GM19240 (cell line): Measurements from ENCODE around the gene SCART1.
"Not testable (repeated sequence)": the region's sequence is repeated elsewhere in the genome, so short reads cannot be mapped to it uniquely, and the experiment has no call there.

ENCODE experiments used
- DNase-seq: peaks from one replicate; pipeline ENCODE4 v3.0.0; 2011; ENCODE audit warnings: low spot score; ENCODE audit not compliant: insufficient read length

SCART1 gene

DNA sequence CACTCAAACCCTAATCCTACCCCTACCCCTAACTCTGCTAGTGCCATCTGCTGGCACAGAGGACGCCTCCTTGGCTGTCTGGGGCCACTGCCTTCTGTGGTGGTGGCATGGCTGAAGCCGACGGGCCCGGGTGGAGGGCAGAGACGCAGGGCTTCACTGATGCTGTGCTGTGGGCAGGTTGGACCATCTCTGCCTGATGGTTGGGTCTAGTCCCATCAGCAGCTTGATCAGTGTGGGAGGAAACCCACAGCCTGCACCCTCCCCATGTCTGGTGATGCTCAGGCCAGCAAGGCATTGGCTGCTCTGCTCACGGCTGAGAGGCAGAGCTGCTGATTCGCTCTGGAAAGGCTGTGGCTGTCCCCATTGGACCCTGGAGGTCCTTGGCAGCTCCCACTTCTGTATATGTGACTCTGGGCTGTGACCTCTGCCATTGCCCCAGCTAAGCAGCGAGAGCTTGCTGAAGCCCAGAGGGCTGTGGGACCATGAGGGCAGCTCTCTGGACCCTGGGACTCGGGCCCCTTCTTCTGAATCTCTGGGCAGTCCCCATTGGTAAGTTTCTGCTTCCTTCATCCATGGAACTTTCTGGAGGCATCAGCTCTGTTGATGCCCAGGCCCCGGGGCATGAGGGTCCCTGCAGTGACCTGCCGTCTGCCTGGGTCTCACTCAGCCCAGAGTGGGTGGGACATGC, at the start of gene SCART1:
SCART1 (plus strand) TSS at position 430 of the 688 bp plus-strand sequence; CDS start at position 483, 53 bp downstream.
- DNase-seq = no peak

DNA sequence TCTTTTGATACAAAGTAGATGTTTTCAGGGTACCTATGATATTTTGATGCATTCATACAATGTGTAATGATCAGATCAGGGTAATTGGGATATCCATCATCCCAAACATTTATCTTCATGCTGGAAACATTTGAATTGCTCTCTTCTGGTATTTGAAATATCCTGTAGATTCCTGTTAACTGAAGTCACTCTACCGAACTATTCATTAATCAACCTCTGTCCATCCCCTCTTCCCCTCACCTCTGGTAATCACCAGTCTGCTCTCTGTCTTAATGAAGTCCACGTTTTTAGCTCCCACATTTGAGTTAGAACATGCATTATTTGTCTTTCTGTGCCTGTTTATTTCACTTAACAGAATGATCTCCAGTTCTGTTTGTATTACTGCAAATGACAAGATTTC, 48.5 kb upstream of the SCART1 start:
- no peak for DNase-seq

DNA sequence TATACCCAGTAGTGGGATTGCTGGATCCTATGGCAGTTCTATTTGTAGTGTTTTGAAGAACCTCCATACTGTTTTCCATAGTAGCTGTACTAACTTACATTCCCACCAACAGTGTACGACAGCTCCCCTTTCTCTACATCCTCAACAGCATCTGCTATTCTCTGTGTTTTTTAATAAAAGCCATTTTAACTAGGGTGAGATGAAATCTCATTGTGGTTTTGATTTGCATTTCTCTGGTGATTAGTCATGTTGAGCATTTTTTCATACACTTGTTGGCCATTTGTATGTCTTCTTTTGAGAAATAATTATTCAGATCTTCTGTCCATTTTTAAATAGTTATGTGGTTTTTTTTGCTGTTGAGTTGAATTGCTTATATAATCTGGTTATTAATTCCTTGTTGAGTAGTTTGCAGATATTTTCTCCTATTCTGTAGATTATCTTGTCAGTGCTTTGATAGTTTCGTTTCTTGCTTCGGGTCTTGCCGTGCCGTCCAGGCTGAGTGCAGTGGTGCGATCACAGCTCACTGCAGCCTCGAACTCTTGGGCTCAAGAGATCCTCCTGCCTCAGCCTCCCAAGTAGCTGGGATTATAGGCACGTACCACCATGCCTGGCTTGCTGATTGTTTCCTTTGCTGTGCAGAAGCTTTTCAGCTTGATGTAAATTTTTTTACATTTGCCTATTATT, 47.8 kb upstream of the SCART1 start:
- no peak for DNase-seq

DNA sequence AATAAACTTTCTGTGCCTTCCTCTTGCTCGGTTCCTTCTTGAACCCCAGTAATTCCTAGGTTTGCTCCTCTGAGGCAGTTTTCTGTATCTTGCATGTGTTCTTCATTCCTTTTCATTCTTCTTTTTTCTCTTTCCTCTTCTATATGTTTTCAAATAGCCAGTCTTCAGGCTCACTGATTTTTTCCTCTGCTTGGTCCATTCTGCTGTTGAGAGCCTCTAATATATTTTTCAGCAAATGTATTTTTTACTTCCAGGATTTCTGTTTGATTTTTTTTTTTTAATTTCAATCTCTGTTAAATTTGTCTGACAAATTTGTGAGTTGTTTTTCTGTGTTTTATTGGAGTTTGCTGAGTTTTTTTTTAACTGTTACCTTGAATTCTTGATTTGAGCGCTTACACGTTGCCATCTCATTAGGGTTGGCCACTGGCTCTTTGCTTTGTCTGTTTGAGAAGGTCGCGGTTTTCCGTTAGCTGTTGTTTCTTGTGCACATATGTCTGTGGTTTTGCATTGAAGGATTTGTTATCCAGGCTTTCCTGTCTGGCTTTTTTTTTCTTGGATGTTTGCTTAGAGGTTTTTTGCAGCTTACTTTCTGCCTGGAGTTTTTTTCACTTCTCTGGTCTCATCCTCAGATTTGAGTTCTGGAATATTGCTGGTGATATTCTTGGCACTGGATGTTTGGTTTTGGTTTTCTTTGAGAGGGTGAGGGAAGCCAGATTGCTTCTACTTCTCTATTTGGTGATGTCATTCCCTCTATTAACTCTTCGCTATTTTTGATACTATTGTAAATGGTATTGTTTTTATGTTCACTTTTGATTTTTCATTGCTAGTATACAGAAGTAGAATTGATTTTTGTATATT, 42.0 kb upstream of the SCART1 start:
- no peak for DNase-seq

DNA sequence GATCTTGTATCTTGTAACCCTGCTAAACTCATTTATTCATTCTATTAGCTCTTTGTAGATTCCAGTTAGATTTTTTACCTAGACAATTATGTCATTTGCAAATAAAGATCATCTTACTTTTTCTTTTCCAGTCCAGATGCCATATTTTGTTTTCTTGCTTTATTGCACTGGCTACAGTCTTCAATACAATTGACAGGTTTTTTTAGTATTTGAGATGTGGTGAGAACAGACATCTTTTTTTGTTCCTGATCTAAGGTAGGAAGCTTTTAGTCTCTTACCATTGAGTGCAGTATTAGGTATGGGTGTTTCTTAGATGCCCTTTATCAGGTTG, 41.4 kb upstream of the SCART1 start:
- no peak for DNase-seq

DNA sequence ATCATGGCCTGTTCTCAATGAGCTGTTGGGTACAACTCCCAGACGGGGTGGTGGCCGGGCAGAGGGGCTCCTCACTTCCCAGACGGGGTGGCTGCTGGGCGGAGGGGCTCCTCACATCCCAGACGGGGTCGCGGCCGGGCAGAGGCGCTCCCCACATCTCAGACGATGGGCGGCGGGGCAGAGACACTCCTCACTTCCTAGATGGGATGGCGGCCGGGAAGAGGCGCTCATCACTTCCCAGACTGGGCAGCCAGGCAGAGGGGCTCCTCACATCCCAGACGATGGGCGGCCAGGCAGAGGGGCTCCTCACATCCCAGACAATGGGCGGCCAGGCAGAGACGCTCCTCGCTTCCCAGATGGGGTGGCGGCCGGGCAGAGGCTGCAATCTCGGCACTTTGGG, 39.3 kb upstream of the SCART1 start:
- not testable (repeated sequence) for DNase-seq

DNA sequence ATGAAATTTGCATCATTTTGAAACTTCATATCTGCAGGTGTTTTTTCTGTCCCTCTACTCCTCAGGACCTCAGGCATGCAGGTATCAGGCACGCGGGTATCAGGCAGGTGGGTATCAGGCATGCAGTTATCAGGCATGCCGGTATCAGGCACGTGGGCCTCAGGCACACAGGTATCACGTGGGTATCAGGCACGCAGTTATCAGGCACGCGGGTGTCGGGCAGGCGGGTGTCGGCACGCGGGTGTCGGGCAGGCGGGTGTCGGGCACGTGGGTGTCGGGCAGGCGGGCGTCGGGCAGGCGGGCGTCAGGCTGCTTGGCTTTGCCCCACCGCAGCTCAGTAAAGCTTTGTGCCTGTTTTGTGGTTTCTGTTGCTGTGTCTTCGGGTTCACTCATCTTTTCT, 38.0 kb upstream of the SCART1 start:
- no peak for DNase-seq

DNA sequence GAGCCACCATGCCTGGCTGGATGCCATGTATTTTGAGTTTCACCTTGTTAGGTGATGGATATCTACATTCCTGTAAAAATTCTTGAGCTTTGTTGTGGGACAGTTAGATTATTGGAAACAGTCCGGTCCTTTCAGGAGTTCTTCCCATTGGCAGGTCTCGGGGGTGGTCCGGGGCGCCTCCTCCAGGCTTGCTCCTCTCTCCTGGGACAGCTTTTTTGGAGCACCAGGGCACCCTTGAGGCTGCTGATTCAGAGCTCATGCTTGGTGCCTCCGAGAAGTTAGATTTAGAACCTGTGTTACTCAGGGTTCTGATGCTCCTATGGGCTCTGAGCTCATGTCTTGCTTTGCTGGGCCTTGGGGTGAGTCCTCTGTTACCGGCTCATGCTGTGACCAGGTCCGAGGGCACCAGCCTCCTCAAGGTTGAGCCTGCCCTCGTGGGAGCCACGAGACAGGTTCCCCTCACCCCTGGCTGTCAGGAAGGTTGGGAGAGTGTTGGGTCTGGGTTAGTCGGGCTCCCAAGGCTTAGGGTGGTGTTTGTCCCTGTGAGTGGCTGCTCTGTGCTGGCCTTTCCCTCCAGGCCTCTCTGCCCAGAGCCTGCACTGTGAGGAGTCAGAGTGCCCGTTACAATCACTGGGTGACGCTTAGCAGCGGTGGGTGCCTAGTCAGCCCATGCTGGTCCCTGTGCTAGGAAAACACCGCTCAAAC, 35.3 kb upstream of the SCART1 start:
- no peak for DNase-seq

DNA sequence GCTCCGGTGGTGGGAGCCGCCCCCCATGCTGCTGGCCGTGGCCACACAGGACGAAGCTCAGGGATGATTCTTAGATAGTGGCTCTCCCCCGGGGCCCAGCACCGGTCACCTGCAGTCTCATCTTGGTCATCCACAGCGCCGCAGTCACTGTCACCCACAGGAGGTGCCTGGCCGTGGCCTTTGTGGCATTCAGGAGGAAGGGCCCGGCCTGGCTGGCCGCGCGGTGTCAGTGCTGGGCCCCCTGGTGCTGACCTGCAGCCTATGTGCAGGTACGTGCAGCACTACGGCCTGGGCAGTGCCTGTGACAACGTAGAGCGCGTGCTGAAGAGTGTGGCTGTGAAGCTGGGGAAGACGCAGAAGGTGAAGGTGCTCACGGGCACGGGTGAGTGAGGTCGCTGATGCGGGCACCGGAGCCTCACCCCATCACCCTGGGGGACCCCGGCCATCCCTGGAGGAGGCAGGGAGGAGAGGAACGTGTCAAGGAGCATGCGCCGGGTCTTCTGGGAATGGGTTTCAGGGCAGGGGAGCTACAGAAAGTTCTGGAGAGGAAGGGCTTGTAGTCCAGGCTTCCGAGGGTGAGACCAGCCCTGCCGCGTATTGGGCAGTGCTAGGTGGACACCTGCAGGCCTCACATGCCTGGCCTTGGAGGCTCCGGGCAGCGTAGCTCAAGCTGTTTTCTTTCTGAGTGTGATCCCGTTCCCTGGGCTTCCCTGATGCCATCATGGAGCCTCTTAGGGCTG, 34.4 kb upstream of the SCART1 start:
- DNase-seq = no peak

DNA sequence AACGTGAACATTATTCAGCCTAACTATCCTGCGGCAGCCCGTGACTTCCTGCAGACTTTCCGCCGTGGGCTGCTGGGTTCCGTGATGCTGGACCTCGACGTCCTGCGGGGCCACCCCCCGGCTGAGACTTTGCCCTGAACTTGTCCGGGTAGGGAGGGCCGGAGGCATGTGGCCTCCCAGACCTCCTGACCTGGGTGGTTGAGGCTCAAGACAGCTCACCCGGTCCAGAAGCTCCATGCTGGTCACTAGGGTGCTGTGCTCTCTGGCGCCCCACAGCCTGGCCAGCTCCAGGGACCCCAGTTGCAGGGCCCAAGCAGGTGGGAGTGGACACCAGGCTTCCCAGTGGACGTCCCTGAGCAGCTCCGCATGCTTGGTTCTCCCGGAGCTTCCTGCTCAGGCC, 33.7 kb upstream of the SCART1 start:
- no peak for DNase-seq

DNA sequence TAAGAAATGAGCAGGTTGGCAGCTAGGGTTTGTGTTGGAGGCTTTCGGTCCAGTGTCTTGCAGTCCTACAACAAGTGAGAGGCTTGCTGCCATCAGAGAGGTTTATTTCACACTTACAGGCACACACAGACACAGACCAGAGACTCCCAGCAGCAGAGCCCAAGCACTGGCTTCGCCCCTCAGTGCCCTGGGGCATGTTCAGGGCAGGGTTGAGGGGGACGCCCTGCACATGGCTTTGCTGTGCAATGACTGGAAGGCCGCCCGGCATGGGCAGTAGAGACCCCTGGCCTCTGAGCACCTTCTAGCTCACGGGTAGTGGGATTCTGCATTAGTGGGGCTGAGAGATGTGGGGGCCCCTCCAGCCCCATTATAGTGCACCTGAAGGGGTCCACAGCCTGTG, 33.2 kb upstream of the SCART1 start:
- no peak for DNase-seq

DNA sequence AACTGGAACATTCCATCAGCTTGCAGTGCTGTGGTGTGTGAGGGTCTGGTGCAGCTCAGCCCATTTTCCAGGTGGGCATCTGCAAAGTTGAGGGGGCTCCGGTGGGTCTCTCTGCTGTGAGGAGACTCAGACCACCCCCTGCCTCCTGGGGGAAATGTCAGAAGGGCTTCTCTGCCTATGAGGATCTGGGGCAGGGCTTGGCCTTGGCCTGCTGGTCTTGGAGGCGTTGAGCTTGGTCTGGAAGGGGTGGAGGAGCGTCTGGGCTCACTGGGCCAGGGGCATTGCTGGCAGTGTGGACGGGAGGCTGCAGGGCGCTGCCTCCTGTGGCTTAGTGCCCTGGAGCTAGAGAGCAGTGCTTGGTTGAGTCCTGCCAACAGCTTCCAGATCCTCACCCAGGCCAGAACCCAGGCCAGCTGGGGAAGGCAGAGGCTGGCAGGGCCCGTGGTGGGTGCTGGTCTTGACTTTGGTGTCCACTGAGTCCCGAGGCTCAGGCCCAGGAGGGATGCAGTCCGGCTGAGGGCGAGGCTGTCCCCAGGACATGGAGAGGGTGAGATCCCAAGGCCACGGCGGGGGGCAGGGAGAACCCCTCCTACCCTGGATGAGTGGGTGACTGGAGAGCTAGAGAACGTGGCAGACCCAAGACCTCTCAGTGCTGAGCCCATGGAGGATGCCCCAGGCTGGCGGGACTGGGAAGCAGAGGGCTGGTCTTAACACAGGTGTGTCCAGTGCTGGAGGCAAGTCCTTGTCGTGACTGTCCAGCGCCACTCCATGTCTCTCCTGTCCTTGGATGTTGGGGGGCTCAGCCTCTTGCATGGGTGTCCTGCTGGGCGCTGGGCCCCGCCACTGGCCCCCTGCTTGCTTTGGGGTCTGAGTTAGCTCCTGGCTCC, 32.2 kb upstream of the SCART1 start:
- no peak for DNase-seq

DNA sequence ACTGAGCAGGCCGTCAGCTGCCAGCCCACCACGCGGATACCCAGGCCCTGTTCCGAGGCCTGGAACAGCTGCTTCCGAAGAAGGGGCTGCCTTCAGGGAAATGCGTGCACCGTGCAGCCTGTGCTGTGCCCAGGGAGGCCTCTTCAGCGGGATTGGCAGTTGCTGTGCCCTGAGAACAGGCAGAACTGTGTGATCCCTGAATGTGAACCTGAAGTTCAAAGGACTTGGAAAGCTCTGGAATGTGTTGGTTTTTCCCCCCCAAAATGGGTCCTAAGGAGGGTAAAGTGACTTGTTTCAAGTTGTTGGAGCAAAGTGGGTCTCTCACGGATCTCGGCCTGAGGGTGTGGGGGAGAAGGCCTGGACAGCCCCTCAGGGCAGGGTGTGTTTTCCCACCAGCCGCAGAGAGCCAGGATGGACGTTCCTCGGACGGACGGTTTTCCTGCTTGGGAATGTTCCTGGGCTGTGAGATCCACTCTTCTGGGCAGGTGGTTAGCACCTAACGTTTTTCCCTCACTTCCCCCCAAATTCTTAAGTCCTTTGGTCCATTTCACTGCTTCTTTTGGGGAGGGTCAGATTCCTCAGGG, 31.4 kb upstream of the SCART1 start:
- DNase-seq = no peak

DNA sequence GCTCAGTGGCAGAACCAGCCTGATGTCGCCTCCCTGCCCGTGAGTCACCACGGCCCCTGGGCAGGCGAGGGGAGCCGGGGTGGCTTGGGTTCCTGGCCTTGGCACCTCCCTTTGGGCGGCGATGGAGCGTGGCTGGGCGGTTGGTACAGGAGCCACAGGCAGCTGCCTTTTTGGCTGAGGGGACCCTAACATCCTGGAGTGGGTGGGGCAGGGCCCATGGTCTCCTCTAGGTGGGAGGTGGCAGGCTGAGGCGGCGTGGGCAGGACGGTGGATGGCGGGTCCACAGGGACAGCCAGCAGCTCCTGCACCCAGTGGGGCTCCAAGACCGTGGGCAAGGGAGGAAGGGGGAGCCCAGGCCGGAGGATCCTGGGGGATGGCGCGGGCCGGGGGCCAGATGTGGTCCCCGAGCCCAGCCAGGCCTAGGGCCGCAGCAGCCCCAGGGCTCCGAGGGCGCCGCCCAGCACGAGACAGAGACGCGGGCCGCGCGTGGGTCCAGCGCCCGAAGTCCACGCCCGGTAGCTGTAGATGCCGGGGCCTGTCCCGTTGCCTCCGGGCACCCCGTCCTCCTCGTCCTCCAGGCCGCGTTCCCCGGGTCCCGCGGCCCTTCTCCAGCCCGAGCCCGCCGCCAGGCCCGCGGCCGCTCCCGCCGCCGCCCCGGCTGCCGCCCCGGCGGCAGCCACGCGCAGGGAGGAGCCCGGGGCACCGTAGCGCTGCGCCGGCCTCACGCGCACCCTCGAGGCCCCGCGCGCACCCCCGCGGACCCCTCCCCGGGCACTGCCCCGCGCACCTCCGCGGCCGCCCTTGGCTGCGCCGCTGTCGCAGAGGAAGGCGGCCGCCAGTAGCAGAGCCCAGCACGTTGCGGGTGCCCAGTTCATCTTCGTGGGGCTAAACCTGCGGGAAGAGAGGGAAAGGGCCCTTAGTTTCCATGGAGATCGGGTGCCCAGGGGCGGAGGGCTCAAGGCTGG, 30.7 kb upstream of the SCART1 start:
- DNase-seq = no peak

DNA sequence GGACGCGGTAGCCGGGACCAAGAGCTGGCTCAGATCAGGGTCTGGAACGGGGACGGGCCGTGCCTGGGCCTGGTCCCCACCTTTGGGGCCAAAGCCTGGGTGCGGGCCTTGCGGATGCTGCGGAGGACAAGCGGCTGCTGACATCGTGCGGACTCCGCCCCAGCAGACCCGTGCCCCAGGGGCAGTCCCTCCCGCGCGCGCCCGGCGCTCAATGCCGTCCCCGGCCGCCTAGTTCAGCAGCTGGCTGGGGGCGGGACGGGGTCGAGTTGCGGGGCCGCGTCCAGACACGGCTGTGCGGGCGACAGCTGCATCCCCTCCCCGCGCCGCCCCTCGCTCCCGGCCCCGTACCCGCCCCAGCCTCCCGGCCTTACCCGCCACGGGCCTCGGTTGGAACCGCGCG, 29.6 kb upstream of the SCART1 start:
- not testable (repeated sequence) for DNase-seq

DNA sequence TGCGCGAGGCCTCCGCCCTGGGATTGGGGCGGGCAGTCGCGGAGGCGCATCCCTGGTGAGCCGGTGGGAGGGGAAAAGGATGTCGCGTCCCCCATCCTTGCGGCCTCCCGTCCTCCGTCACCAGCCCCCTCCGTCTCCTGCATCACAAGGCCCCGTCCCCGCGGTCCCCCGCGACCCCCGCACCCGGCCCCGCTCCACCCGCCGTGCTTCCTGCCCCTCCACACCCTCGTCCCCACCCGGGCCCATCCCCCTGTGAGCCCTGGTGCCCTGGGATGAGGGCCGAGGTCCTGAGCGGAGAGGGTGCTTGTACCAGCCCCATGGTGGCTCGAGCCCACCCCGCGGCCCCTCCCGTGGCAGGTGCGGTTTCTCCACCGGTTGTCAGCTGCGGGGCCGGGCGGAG, 29.1 kb upstream of the SCART1 start, which contains the start of gene SPRN:
SPRN (minus strand) TSS at position 25 of the 400 bp plus-strand sequence. CDS start 944 bp downstream, outside the sequence.
- not testable (repeated sequence) for DNase-seq

DNA sequence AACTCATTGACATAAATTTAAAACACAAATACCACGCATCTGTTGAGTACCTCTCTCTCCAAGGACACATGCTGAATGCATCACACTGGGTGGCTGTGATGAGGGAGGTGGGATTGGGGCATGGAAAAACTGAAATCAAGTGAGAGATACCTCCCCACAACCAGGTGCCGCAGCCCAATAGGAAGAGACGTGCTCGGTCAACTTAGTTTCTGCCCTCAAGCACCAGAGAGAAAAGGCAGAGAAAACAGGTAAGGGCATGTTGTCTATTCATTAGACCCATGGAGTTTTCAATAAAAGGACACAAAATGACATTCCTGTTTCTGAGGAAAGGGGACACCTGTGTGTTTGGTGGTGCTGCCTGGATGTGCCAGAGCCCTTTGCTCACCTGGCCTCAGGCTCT, 24.2 kb upstream of the SCART1 start:
- DNase-seq = not testable (repeated sequence)

DNA sequence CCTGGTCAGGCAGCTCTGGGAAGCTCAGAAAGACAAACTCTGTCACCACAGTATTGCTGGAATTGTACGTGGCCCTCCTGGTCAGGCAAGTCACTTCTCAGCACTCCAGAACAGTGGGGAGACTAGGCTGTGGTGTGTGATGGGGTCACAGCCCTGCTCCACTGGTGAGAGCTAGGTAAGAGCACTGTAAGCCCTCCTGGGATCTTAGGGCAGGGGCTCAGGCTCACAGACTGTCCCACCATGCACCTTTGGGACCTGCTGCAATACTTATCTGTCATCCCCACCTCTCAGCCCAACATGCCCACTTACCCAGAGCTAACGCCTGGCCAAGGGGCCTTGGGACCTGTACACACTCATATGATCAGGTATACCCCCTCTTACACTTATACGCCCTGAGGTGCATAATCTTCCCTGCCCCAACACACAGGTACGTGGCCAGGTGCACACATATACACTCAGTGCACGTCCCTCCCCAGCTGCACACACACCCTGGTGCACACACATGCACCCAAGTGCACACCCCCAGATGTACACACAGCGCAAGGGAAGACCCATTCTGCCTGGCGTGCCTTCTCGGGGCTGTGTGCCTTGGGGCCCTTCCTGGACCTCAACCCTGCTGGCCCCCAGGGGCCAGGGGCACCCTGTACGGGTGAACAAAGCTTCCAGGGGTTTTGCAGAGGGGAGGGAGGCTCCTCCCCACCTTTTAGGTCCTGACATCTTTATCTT, 21.7 kb upstream of the SCART1 start:
- DNase-seq = not testable (repeated sequence)
